Measurements from ENCODE around the gene SFMBT2. TPM values are rescaled to one million over a fixed set of nuclear protein-coding genes. Genes with fewer than 3 reads are reported as not detected.

The SFMBT2 gene
- total RNA-seq = 10 to 100 TPM in 1 of 2 donors, 1 to 10 TPM in 1; 9.6 to 11.0 TPM
- 1 to 10 TPM; 2.9 to 3.4 TPM for polyA plus RNA-seq
- long read RNA-seq, donor 1 = 0 reads
- long read RNA-seq, donor 2 = 0 reads
- long read RNA-seq, donor 3 = 0 reads
- long read RNA-seq, donor 4 = 0 reads
- long read RNA-seq, donor 5 = 0 reads

DNA sequence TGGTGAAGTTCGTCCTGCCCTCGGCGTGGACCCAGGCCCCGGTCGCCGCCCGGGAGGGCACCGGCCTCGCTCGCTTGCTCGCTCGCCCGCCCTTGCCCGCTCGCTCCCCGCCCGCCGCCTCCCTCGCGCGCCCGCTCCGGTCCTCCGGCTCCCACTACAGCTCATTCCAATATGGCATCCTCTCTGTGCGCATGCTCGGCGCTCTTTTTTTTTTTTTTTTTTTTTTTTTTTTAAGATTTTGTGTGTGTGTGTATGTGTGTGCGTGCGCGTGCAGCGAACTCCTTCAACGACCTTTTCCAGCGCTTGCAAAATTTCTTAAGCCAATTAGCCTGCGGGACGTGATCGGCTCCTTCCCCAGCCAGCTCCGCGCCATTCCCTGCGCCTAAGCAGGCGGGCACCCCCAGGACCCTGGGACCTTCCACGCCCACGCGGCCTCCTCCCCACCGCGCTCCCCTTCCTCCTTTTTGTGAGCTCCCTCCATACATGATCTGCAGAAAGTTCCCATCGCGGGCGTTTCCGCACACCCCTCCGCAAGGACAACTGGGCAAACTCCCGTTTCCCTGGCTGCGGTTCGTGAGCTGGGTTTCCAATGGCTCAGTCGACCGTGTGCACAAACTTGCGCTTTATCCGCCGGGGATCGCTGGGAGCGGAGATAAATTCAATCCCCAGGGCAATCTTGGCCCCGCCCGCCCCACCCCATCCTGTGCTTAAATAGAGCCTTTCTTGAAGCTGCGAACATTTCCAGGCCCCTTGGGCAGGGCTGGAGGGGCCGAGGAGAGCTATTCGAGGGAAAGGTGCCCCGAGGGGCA is at the start of gene SFMBT2:
Gene SFMBT2 (minus strand): TSS at position 173 of the 809 bp plus-strand sequence. CDS start 29,136 bp downstream, outside the sequence.
- Histone ChIP-seq H3K9ac (ENCODE audit: insufficient read depth in 1 of 2, low read length in 2 of 2) (peak within 1 kb of the TSS in 1 of 2 donors; percentile 61), H3K9me3 (ENCODE audit: control insufficient read depth in 4 of 4, insufficient read depth in 3 of 4, low read length in 3 of 4) (peaks cover 0 to 3% (median 0%) of the 10 kb centered on the region in 4 donors), H3K27ac (ENCODE audit: low read depth in 1 of 2, low read length in 1 of 2) (peak within 1 kb of the TSS; percentile 56 to 90), H3K4me1 (ENCODE audit: control insufficient read depth in 5 of 5, insufficient read depth in 5 of 5, low read length in 5 of 5) (peaks cover 0 to 38% (median 7%) of the 10 kb centered on the region in 5 donors), H3K27me3 (ENCODE audit: control insufficient read depth in 3 of 3, insufficient read depth in 3 of 3, low read length in 2 of 3) (peaks cover 0 to 66% (median 38%) of the 10 kb centered on the region in 3 donors), H3K4me3 (peak within 1 kb of the TSS; percentile 61), H3K36me3 (ENCODE audit: control insufficient read depth in 4 of 4, insufficient read depth in 4 of 4, low read length in 4 of 4) (no peaks in the 10 kb centered on the region)
- peak; percentile 76 to 90 (median 87) for DNase-seq
- TF ChIP-seq, protein P1, sequence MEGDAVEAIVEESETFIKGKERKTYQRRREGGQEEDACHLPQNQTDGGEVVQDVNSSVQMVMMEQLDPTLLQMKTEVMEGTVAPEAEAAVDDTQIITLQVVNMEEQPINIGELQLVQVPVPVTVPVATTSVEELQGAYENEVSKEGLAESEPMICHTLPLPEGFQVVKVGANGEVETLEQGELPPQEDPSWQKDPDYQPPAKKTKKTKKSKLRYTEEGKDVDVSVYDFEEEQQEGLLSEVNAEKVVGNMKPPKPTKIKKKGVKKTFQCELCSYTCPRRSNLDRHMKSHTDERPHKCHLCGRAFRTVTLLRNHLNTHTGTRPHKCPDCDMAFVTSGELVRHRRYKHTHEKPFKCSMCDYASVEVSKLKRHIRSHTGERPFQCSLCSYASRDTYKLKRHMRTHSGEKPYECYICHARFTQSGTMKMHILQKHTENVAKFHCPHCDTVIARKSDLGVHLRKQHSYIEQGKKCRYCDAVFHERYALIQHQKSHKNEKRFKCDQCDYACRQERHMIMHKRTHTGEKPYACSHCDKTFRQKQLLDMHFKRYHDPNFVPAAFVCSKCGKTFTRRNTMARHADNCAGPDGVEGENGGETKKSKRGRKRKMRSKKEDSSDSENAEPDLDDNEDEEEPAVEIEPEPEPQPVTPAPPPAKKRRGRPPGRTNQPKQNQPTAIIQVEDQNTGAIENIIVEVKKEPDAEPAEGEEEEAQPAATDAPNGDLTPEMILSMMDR (IDR thresholded peaks at IDR 0.05; ENCODE audit: control extremely low read depth, extremely low read depth) = no peak
- peak; percentile 70 for ATAC-seq (ENCODE audit: insufficient read depth, low FRiP score)
- 1% methylated on average over 52 to 66 of the region's 66 CpGs for WGBS, 2 donors

DNA sequence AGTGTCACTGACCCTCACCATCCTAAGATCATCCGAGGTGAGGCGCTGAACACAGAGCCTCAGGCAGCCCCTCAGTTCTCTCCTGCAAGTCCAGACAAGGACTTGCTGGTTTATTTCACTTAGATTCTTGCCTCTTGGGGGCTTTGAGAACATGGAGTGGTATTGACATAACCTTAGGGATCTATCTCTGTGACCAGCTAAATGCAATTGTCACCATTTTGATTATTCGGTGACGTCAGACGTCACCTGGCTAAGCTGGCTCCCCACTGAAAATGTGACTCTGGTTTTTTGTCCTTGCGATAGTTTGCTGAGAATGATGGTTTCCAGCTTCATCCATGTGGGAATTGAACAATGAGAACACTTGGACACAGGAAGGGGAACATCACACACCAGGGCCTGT is 49.2 kb upstream of the SFMBT2 start:
- TF ChIP-seq, protein P1 (IDR thresholded peaks at IDR 0.05; ENCODE audit: control extremely low read depth, extremely low read depth) = no peak

DNA sequence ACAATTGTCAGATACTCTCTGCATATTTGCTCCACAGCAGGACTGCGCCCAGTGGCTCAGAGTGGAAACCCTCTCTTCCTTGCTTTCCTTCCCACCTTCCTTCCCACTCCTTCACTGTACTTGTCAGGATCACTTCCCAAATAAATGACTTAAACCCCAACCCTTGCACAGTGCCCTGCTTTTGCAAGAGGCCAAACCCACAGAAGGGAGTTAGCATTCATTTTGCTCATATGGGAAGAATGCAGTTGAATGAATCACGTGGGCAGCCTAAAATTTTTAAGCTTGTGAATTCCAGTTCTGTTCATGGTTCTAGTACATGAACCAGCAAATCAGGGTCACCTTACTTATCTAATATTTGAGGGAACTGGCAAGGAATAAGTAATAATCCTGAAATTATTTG is 47.7 kb upstream of the SFMBT2 start:
- no peaks in the 10 kb centered on the region for H3K4me1 ChIP-seq (ENCODE audit: control insufficient read depth in 5 of 5, insufficient read depth in 5 of 5, low read length in 5 of 5)
- TF ChIP-seq, protein P1 (IDR thresholded peaks at IDR 0.05; ENCODE audit: control extremely low read depth, extremely low read depth) = no peak
- H3K9ac ChIP-seq (ENCODE audit: insufficient read depth in 1 of 2, low read length in 2 of 2) = no peak overlapping the region
- no peak for DNase-seq
- no peaks in the 10 kb centered on the region for H3K9me3 ChIP-seq (ENCODE audit: control insufficient read depth in 4 of 4, insufficient read depth in 3 of 4, low read length in 3 of 4)
- no peak overlapping the region for H3K27ac ChIP-seq (ENCODE audit: low read depth in 1 of 2, low read length in 1 of 2)
- 69 to 73% methylated on average over 2 of the region's 2 CpGs for WGBS, 2 donors
- no peaks in the 10 kb centered on the region for H3K27me3 ChIP-seq (ENCODE audit: control insufficient read depth in 3 of 3, insufficient read depth in 3 of 3, low read length in 2 of 3)
- no peaks in the 10 kb centered on the region for H3K36me3 ChIP-seq (ENCODE audit: control insufficient read depth in 4 of 4, insufficient read depth in 4 of 4, low read length in 4 of 4)
- H3K4me3 ChIP-seq = no peak overlapping the region
- ATAC-seq (ENCODE audit: insufficient read depth, low FRiP score) = no peak

More for the DNA sequence above, 49.2 kb upstream of the SFMBT2 start:
- H3K4me3 ChIP-seq = no peak overlapping the region
- H3K36me3 ChIP-seq (ENCODE audit: control insufficient read depth in 4 of 4, insufficient read depth in 4 of 4, low read length in 4 of 4) = no peaks in the 10 kb centered on the region
- ATAC-seq (ENCODE audit: insufficient read depth, low FRiP score) = no peak
- DNase-seq = no peak
- WGBS, 2 donors = 93 to 98% methylated on average over 6 of the region's 6 CpGs
- no peak overlapping the region for H3K27ac ChIP-seq (ENCODE audit: low read depth in 1 of 2, low read length in 1 of 2)
- no peaks in the 10 kb centered on the region for H3K9me3 ChIP-seq (ENCODE audit: control insufficient read depth in 4 of 4, insufficient read depth in 3 of 4, low read length in 3 of 4)
- H3K9ac ChIP-seq (ENCODE audit: insufficient read depth in 1 of 2, low read length in 2 of 2) = no peak overlapping the region
- no peaks in the 10 kb centered on the region for H3K4me1 ChIP-seq (ENCODE audit: control insufficient read depth in 5 of 5, insufficient read depth in 5 of 5, low read length in 5 of 5)
- H3K27me3 ChIP-seq (ENCODE audit: control insufficient read depth in 3 of 3, insufficient read depth in 3 of 3, low read length in 2 of 3) = no peaks in the 10 kb centered on the region

Measured in lung (tissue), 16 donors.